Glomerular endothelial cell (primary cell): ENCODE results near the gene NFKBIE. TPM values are rescaled to one million over a fixed set of nuclear protein-coding genes. Genes with fewer than 3 reads are reported as not detected.

Experiments used
- DNase-seq: peaks from one replicate; pipeline ENCODE4 v3.0.0-alpha.2; 2011; ENCODE audit warnings: low read depth, low spot score; ENCODE audit errors: extremely low read depth
- total RNA-seq: library from RNA; depleted of rRNA; stranded (reverse); fragments of >200 nt; gene quantifications from 2 replicates; pipeline ENCODE4 v1.2.3, GENCODE V29; 2015

NFKBIE gene
- total RNA-seq, 1 donor from 2014 or later: 56.9 TPM

GRCh38 chr6:44258921-44259320, 6.4 kb downstream of the NFKBIE start:
- DNase-seq: no peak

GRCh38 chr6:44258325-44258863, 7.0 kb downstream of the NFKBIE start:
- no peak for DNase-seq

GRCh38 chr6:44257753-44258324, 7.5 kb downstream of the NFKBIE start:
- DNase-seq: no peak

- DNase-seq: no peak
Observed at GRCh38 chr6:44257025-44257752, 8.2 kb downstream of the NFKBIE start, which contains the start of gene SLC35B2. TSS of gene SLC35B2 (minus strand) at chr6:44257528. CDS start at chr6:44257410, 118 bp downstream.

- no peak for DNase-seq
Observed at GRCh38 chr6:44256775-44257024, 8.7 kb downstream of the NFKBIE start.

GRCh38 chr6:44255871-44256774, 9.2 kb downstream of the NFKBIE start:
- no peak for DNase-seq

- no peak for DNase-seq
Observed at GRCh38 chr6:44255105-44255808, 10.1 kb downstream of the NFKBIE start.

GRCh38 chr6:44254191-44255104, 10.9 kb downstream of the NFKBIE start:
- no peak for DNase-seq

- no peak for DNase-seq
Observed at GRCh38 chr6:44253307-44254101, 11.8 kb downstream of the NFKBIE start.

- no peak for DNase-seq
Observed at GRCh38 chr6:44251576-44252524, 13.5 kb downstream of the NFKBIE start.

- DNase-seq: no peak
Observed at GRCh38 chr6:44250718-44251123, 14.6 kb downstream of the NFKBIE start.

- no peak for DNase-seq
Observed at GRCh38 chr6:44250067-44250717, 15.2 kb downstream of the NFKBIE start.

GRCh38 chr6:44249082-44249748, 16.1 kb downstream of the NFKBIE start:
- no peak for DNase-seq

GRCh38 chr6:44248579-44248978, 16.8 kb downstream of the NFKBIE start:
- no peak for DNase-seq

GRCh38 chr6:44247338-44248302, 17.7 kb downstream of the NFKBIE start:
- DNase-seq: no peak
